Suppressor macrophage (primary cell): ENCODE results near the gene SIRT2.
"Not testable (repeated sequence)": the region's sequence is repeated elsewhere in the genome, so short reads cannot be mapped to it uniquely, and the experiment has no call there.

Experiments
- DNase-seq, 4 experiments: peaks; one replicate each; pipeline ENCODE4 v3.0.0-alpha.2; 2020 to 2022
- total RNA-seq, 17 experiments: gene quantifications; one replicate each; lab custom pipeline; 2026; ENCODE audit warnings: mixed read lengths in 6 of 17, inconsistent platforms in 3 of 17; lab: John Stamatoyannopoulos, UW

SIRT2 gene
- total RNA-seq: 46.5 to 109 (median 69.2) reads per million in 17 experiments

DNA sequence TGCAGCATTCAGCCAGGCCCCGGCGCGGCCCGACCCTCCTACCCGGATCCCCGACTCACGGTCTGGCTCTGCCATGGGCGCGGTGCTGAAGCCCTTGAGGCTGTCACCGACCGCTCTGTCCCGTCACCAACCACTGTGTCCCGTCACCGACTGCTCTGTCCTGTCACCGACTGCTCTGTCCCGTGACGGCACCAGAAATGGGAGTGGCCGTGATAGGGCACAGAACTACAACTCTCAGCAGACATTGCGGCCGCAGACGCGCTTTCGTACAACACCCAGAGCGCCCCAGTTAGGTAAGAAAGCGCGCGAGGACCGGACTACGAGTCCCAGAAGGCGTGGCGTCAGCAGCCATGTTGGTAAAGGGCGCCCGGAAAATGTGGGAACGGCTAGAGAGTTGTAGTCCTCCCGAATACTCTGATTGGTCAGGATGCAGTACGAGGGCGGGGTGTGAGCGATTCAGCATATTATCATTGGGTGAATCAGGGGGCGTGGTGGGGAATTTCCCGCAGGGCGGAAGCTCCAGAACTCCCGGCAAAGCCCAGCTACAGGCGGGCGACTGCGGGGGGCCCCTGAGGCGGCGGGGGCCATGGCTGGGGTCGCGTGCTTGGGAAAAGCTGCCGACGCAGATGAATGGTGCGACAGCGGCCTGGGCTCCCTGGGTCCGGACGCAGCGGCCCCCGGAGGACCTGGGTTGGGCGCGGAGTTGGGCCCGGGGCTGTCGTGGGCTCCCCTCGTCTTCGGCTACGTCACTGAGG, at the start of gene SIRT2, which contains the start of gene NFKBIB:
TSS of gene SIRT2 (minus strand) at position 172 of the 755 bp plus-strand sequence. CDS start at position 75, 97 bp downstream.
TSS of gene NFKBIB (plus strand) at position 523 of the 755 bp plus-strand sequence. CDS start at position 587, 64 bp downstream.
- DNase-seq: peak; percentile 100

DNA sequence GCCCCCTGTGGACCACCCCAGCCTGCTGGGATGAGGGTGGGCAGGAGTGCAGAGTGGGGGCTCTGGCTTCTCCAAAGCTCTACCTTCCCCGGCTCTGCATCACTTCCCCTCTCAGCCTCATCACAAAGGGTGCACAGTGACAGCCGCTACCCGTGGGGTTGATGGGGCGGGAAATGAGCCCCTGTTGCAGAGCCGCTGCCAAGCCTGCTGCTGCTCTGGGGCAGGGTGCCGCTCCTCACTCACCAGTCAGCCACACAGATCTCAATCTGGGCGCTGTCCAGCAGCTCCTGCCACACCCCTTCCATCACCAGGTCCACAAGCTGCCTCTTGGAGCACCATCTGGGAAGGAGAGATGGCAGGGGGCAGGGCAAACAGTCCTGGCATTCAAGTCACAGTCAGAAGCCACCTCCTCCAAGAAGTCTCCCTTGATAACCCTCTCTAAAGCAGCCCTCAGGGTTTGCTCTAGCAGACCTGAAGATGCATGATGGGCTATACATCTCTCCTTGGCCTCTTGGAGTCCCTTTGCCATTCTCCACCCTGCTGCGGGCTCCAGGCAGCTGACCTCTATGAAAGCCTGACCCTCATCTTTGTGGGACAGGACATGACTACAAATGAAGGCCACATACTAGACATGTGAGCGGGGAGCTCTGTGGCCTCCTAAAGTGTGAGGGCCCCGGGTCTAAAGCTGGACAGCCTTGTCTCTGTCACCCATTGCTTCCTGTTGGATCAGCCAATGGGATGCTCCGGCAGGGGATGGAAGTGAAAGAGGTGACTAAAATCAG, 47.0 kb upstream of the SIRT2 start:
- no peak for DNase-seq

GRCh38 chr19:38945562-38946228, 46.3 kb upstream of the SIRT2 start:
- no peak for DNase-seq

DNA sequence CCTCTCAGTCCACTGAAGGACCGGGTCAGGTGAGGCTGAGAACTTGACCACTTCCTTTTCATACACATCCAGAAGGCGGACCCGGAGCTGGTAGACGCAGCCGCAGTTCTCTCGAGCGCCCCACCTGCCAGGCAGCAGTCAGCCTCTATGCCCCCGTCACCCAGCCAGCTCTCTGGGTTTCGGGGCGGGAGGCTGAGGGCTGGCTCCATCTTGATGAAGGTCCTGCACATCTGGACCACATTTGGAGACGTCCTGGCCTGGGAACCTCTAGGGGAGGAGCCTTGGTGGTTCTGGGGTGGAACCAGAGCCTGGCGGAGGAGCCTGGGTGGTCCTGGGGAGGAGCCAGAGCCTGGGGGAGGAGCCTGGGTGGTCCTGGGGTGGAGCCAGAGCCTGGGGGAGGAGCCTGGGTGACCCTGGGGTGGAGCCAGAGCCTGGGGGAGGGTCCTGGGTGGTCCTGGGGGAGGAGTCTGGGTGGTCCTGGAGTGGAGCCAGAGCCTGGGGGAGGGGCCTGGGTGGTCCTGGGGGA, 45.6 kb upstream of the SIRT2 start:
- no peak for DNase-seq

DNA sequence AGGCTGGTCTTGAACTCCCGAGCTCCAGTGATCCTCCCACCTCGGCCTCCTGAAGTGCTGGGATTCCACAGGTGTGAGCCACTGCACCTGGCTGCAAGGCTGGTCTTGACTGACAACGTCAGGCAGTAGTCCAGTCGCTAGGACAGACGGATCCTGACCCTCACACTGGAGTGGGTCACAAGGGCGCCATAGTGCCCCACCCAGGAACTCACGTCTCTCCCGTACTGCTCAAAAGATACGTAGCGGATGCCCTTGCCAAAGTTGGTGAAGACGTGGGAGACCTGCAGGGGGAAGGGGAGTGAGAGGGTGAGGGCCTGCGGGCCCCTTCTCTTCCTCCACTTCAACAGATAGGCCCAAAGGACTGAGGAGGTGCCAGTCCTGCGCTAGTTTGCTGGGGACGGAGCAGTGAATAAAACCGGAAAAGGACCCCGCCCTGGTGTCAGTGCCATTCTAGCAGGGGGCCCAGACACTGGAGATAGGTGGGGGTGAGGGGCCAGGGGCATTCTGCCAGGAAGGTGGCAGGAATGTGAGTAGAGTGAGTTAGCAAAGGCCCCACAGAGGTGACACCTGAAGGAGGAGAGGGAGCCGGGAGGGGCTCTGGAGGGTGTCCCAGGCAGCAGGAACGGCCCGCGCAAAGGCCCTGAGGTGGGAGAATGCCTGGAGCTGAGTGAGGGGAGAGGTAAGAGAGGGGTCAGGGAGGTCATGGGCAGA, 43.2 kb upstream of the SIRT2 start:
- no peak for DNase-seq

GRCh38 chr19:38941979-38942378, 42.6 kb upstream of the SIRT2 start:
- DNase-seq: no peak

DNA sequence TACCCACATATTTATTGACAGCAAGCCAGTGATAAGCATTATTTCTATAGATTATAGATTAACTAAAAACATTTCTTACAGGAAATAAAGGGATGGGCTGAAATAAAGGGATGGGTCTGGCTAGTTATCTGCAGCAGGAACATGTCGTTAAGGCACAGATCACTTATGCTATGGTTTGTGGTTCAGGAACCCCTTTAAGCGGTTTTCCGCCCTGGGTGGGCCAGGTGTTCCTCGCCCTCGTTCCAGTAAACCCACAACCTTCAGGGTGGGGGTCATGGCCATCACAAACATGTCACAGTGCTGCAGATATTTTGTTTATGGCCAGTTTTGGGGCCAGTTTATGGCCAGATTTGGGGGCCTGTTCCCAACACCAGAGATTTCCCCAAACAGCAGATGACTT, 42.0 kb upstream of the SIRT2 start:
- DNase-seq: not testable (repeated sequence)

DNA sequence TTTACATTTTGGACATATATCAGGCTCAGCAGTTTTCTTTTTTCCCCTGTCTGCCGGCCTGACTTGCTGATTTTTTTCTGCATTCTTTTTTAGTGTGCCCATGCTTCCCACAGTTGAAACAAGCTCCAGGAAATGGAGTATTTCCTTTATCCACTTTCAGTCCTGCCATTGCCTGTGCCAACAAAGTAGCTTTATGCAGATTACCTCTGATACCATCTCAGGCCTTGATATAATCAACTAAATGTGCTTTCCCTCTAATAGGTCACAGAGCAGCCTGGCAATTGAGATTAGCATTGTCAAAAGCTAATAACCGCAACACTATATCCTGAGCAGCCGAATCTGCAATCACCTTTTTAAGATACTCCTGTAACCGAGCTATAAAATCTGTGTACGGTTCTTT, 40.5 kb upstream of the SIRT2 start:
- DNase-seq: no peak

DNA sequence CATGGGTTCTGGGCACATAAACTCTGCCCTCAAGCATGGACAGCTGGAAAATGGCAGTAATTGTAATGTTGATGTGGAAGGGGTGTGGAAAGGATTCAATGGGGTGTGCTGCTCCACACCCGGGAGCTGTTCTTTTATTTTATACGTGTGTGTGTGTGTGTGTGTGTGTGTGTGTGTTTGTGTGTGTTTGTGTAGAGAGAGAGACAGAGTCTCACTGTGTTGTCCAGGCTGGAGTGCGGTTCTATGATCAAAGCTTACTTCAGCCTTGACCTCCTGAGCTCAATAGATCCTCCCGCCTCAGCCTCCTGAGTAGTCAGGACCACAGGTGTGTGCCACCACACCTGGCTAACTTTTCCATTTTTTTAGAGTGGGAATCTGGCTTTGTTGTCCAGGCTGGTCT, 34.1 kb upstream of the SIRT2 start:
- DNase-seq: no peak

DNA sequence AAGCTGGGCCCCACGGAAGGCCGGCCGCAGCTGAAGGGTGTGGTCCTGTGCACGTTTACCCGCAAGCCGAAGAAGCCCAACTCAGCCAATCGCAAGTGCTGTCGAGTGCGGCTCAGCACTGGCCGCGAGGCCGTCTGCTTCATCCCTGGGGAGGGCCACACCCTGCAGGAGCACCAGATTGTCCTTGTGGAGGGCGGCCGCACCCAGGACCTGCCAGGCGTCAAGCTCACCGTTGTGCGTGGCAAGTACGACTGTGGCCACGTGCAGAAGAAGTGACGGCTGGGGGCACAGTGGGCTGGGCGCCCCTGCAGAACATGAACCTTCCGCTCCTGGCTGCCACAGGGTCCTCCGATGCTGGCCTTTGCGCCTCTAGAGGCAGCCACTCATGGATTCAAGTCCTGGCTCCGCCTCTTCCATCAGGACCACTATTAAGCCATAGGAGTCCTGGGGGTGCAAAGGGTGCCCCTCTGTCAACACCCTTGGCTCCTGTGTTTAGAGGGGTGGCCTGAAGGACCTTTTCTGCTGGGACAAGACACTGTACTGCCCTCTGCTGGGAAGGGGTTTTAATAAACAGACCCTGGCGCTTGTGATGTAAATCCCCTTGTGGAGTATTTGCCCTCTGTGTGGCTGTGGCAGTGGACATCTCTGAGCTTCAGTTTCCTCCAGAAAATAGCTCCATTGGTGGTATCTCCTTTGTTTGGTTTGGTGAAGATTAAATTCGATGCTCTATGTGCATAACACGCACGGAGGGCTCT, 33.2 kb upstream of the SIRT2 start:
- peak; percentile 46 to 60 (median 56) for DNase-seq

GRCh38 chr19:38931521-38931793, 32.0 kb upstream of the SIRT2 start:
- DNase-seq: no peak

- DNase-seq: peak; percentile 99 to 100 (median 100)
These were observed 31.5 kb upstream of the SIRT2 start, which contains the start of gene MRPS12 for GRCh38 chr19:38930776-38931520. TSS of gene MRPS12 (plus strand) at chr19:38930944. CDS start at chr19:38931295, 351 bp downstream.

DNA sequence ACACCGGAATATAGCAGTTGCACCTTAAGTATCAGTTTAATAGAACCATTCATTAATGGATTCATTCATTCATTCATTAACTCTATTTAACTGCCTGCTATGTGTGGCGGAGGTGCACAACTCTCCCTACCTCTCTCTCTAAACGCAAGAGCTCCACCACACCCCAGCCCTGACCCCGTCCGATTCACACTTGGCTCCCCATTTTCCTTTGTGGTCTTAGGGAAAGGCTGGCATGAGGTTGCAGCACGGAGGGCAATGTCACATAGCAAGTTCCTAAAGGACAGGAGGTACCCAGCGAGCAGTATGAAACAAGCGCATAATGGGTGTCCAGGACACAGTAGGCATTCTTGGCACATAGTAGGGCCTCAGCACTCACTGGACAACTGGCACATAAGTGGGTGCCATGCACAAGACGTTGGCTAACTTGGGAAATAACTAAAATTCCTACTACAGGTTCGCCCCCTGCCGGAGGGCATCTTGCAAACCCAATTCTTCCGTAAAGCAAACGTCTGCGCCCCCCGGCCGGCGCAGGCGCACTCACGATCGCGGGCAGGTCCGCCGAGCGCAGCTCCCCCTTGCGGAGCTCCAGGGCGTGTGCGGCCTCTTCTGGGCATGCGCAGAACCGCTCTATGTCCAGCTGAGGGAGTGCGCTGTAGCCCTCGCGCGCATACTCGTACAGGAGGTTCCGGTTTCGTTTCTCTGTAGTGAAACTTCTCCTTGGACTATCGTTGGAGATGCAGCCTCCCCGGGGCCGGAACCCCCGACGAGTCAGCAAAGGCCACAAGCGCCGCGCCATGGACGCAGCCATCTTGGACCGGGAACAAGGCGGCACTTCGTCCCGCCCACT, 30.7 kb upstream of the SIRT2 start, which contains the start of gene SARS2:
TSS of gene SARS2 (minus strand) at position 835 of the 847 bp plus-strand sequence. CDS start at position 808, 27 bp downstream.
- DNase-seq: peak; percentile 96 to 97 (median 97)

DNA sequence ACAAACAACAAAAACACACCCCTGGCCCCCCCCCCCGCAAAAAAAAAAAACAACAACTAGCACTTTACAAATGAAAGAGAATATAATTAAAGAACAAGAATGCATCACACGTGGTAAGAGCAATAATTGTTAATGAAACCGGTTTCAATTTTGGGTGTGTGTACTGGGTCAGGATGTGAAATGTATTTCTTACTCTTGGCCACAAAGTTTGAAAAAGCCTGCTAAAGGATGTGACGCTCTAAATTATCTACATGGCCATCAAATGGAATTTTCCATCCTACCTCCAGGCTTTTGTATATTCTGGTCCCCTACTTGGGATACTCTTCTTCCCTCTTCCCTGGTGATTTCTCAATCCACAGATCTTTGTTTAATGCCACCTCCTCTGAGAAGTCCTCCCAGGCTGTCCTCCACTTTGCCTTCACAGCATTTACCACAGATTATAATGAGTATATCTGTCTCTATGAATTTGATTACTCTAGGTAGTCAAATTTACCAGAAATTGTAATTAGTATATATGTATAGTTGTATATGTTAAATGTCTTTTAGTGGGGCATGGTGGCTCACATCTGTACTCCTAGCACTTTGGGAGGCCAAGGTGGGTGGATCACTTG, 29.1 kb upstream of the SIRT2 start:
- DNase-seq: no peak

- no peak for DNase-seq
These were observed 25.0 kb upstream of the SIRT2 start for GRCh38 chr19:38924388-38924787.

DNA sequence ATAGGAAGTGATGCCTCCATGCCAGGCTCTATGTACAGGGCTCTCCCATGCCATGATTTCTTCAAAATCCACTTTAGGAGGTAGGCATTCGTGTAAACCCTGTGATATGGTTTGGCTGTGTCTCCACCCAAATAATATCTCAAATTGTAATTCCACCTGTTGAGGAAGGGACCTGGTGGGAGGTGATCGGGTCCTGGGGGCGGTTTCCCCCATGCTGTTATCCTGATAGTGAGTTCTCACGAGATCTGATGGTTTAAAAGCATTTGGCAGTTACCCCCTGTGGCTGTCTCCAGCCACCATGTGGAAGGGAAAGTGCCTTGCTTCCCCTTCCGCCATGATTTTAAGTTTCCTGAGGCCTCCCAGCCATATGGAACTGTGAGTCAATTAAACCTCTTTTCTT, 23.1 kb upstream of the SIRT2 start:
- DNase-seq: no peak

DNA sequence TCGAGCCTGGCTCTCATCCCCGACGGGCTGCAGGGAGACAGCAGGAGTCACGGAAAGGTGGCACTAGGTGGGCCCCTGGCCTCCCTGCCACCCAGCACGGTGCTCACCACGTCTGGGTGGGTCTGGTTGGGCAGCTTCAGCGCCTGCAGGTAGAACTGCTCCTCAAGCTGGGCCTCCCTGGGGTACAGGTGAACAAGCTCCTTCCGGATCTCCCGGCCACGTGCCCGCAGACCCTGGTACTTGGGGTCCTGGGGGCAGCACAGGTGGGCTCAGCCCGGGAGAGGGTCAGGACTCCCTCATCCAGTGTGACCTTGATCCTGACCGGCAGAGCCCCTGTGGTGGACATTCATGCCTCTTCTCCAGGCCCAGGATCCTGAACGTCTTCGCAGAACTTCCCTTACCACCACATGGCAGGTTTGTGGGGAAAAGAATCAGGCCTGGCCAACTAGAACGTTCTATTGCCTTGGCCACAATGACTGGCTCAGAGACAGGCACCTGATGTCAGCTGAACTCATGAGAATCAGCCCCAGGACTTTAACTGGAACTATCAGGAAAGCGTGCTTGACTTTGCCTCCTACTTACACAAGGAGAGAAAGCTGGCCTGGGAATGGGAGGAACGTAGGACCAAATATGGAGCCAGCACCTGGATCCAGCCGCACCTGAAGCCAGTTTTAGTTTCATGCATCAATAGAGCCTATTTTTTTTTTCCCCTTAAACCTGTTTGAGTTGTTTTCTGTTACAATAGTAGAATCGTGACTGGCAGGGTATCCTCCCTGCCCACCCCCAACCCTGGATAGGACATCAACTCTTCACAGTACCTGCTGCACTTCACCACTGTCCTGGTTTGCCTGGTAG, 22.2 kb upstream of the SIRT2 start:
- no peak for DNase-seq
